Coronary artery (tissue), 2 donors: ENCODE results near the gene RASAL2.

Experiments
- DNase-seq: peaks from one replicate; pipeline ENCODE4 v3.0.0-alpha.2; 2017; ENCODE audit warnings: low spot score
- H3K27ac ChIP-seq, 2 donors: fragments of 200-600 bp; sonication (generic); one replicate each; pipeline ENCODE4 v1.5.1; 2016 to 2019
- H3K4me3 ChIP-seq: fragments of 200-600 bp; sonication (generic); 2 replicates; pipeline ENCODE4 v1.5.1; 2016; ENCODE audit warnings: mild to moderate bottlenecking, moderate library complexity
- CTCF ChIP-seq: fragments of 200-600 bp; sonication (generic); IDR thresholded peaks from one replicate; pipeline ENCODE4 v1.5.1; 2019; ENCODE audit warnings: antibody characterized with exemption

The RASAL2 gene

GRCh38 chr1:178051071-178051470 lies 42.8 kb upstream of the RASAL2 start:
- no peak overlapping the region for H3K4me3 ChIP-seq
- no peak overlapping the region for H3K27ac ChIP-seq
- DNase-seq: no peak
- TF ChIP-seq CTCF: no peak

- H3K27ac ChIP-seq: no peak overlapping the region
- DNase-seq: no peak
These were observed 41.0 kb upstream of the RASAL2 start for GRCh38 chr1:178052650-178053461.

GRCh38 chr1:178055093-178055492 lies 38.8 kb upstream of the RASAL2 start:
- no peak for DNase-seq
- H3K27ac ChIP-seq: peak overlapping the region in 1 of 2 donors; percentile 43
- TF ChIP-seq CTCF: no peak
- H3K4me3 ChIP-seq: no peak overlapping the region

More at GRCh38 chr1:178052650-178053461, 41.0 kb upstream of the RASAL2 start:
- no peak for TF ChIP-seq CTCF
- H3K4me3 ChIP-seq: no peak overlapping the region

- no peak for TF ChIP-seq CTCF
- no peak for DNase-seq
- Histone ChIP-seq H3K4me3 (no peak overlapping the region), H3K27ac (peak overlapping the region in 1 of 2 donors; percentile 55)
These were observed 38.0 kb upstream of the RASAL2 start for GRCh38 chr1:178055779-178056471.

- Histone ChIP-seq H3K4me3 (no peak overlapping the region), H3K27ac (peak overlapping the region; percentile 51 to 76)
- TF ChIP-seq CTCF: no peak
- no peak for DNase-seq
These were observed 36.7 kb upstream of the RASAL2 start for GRCh38 chr1:178057141-178057765.

GRCh38 chr1:178057912-178058534 lies 35.9 kb upstream of the RASAL2 start:
- H3K4me3 ChIP-seq: peak overlapping the region; percentile 53

More at GRCh38 chr1:178057912-178058534, 35.9 kb upstream of the RASAL2 start:
- no peak for DNase-seq
- H3K27ac ChIP-seq: peak overlapping the region; percentile 51 to 76
- no peak for TF ChIP-seq CTCF
